Loucy (cell line): ENCODE results near the gene HOXB3.

Experiments
- CTCF ChIP-seq: fragments of 200-600 bp; sonication (generic); conservative IDR thresholded peaks from 2 replicates; pipeline ENCODE4 v1.5.1; 2014; ENCODE audit warnings: mild to moderate bottlenecking, antibody characterized with exemption, low read length
- EZH2phosphoT487 ChIP-seq: fragments of 200-600 bp; IDR thresholded peaks from 2 replicates; pipeline ENCODE4 v1.6.1; 2018; ENCODE audit warnings: antibody characterized with exemption, mild to moderate bottlenecking, moderate library complexity, borderline replicate concordance

GRCh38 chr17:48601539-48602425 lies 11.7 kb upstream of the HOXB3 start:
- TF ChIP-seq CTCF (no peak), EZH2phosphoT487 (no peak)
